Activated CD8-positive, alpha-beta memory T cell treated with anti-CD3 and anti-CD28 coated beads, Interleukin-2, amount 50 U/mL, for 1 hour (primary cell): ENCODE measurements around the gene SLC35D3.
"Not testable (repeated sequence)": the region's sequence is repeated elsewhere in the genome, so short reads cannot be mapped to it uniquely, and the experiment has no call there.

Experiments
- DNase-seq: peaks from one replicate; pipeline ENCODE4 v3.0.0-alpha.2; 2020; ENCODE audit errors: extremely low read depth

Gene SLC35D3

DNA sequence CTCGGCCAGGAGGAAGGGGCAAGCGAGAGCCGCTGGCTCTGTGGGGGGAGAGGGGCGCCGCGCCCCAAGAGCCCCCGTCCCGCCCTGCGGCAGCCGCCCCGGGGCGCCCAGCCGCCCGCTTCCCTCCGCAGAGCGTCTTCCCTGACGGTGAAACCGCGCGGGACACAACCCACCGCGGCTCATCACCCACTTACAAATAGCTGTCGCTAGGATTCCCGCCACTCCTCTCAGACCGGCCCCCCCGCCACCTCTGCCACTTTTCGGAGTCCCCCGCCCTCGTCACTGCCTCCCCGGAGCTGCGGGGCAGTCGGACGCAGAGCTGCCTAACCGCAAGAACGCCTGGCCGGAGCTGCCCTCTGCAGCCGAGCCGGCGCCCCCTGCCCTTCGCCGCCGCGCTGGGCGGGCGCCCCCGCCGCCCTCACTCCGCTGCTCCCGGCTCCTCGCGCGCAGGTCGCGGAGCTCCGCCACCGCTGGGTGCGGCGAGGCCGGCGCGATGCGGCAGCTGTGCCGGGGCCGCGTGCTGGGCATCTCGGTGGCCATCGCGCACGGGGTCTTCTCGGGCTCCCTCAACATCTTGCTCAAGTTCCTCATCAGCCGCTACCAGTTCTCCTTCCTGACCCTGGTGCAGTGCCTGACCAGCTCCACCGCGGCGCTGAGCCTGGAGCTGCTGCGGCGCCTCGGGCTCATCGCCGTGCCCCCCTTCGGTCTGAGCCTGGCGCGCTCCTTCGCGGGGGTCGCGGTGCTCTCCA, at the start of gene SLC35D3:
Gene SLC35D3, plus strand, starts transcription at position 366 of the 749 bp plus-strand sequence. Its CDS starts 128 bp downstream, at position 494.
- DNase-seq, result no peak

DNA sequence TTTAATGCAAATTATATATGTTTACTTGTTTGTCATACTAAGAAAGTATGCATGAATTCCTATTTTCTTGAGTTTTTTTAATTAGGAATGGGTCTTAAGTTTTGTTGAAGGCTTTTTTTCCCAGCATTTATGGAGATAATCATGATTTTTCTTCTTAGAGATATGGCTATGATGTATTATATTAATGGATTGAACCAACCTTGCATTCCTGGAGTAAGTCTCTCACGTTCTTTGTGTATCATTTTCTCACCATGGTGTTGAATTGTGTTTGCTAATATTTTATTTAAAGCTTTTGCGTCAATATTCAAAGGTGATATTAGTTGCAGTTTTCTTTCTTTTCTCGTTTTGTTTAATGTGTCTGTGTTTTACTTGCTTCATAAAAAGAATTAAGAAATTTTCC, 48.4 kb upstream of the SLC35D3 start:
- no peak for DNase-seq

- not testable (repeated sequence) for DNase-seq
Observed at GRCh38 chr6:136876469-136876868, 45.6 kb upstream of the SLC35D3 start.

DNA sequence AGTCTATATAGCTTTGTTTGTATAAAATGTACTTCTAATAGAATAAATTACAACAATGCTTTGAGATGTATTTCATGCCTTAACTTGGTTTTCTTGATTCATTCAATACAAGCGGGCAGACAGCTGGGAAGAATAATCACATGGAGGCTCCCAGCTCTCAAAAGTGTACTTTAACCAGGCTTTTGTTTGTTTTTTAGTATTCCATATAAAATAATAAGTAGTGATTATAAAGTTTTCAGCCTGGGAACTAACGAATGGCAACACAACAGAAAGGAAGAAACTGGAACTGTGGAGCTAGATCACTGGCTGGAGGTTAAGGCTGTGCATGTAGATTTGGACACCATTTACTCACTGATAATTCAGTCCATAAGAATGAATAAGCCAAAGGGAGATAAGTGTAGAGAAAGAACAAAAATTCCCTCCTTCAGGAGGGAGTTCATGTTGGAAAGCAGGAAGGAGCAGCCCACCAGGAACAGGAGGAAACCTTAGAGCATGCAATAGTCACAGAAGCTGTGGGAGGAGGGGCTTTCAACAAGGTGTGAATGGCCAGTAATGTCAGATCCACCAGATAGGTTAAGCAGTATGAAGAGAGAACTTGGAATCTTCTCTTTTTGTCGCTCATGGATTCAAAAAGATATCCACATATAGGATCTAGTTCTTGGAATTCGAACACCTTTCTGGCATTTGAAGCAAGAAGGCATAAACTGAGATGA, 41.2 kb upstream of the SLC35D3 start:
- DNase-seq, result no peak

GRCh38 chr6:136886091-136886490, 36.0 kb upstream of the SLC35D3 start:
- no peak for DNase-seq

DNA sequence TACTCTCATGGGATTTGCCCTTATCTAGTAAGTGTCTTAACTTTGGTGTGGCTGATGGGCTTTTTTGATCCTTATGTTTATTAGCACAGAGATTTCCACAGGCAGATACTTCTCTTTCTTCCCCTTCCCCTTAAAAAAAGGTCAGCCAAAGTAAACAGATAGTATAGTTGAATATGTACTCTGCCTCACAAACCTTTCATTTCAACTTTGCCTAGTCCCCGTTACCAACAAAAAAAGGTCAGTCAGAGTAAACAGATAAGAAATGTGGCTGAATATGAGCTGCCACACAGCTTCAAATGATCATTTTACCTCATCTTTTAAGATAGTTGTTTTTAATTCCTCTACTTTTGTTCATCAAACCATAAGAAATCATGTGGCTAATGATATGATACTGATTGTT, 34.1 kb upstream of the SLC35D3 start:
- no peak for DNase-seq

- DNase-seq, result no peak
Observed at GRCh38 chr6:136889271-136890193, 32.6 kb upstream of the SLC35D3 start.

- no peak for DNase-seq
Observed at GRCh38 chr6:136890194-136890839, 31.8 kb upstream of the SLC35D3 start.

DNA sequence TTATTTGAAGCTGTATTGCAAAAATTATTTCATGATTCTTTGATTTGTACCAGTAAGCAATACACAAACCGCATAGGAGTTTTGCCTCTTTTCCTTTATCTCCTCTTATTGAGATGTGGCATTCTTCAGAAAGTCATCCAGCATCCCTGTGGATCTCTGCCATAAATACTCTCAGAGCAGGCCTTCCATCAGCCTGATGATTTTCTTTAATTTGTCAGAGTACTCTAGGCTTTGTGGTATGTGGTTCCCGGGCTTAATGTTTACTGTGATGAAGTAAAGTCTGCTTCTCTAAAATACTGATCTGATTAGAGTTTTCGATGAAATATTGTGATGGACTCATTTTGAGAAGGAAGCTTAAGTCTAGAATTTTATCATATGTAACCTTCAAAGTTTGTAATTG, 31.1 kb upstream of the SLC35D3 start:
- DNase-seq, result no peak

DNA sequence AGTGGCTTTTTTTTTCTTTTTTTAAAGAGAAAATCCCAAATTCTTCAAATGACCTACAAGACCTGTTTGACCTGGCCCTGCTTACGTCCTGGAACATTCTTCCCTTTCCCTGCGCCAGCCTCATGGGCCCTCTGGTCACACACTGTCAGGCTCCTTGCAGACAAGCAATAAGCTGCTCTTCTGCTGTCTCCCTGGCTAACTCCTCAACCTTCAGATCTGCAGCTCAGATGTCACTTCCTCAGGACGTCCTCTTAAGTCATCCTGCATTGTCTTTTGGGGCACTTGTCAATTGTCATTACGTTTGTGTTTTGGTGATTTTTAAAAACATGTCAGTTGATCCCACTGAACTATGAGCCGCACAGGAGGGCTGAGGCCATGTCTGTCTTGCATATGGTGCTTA, 28.9 kb upstream of the SLC35D3 start:
- no peak for DNase-seq

DNA sequence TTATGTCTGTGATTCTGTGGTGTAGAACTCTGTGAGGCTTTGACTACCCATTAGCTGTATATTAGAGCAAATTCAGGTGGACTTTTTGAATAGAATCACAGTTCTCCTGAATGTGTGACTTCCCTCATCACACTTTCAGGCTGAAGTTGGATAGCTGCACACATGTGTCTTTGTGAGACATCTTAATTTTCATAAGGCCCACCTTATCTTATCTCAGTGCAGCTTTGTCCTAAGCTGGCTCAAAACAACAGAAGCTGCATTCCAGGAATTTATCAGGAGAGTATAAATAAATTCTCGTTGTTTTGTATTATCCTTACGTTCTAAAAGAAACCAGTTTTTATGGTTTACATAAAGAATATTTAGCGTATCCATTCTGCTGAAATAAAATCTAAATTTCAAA, 26.2 kb upstream of the SLC35D3 start:
- DNase-seq, result no peak

- no peak for DNase-seq
Observed at GRCh38 chr6:136897071-136897470, 25.0 kb upstream of the SLC35D3 start.

- DNase-seq, result no peak
Observed at GRCh38 chr6:136901212-136901784, 20.8 kb upstream of the SLC35D3 start.

- DNase-seq, result not testable (repeated sequence)
Observed at GRCh38 chr6:136904477-136904876, 17.6 kb upstream of the SLC35D3 start.

GRCh38 chr6:136914947-136915346, 7.2 kb upstream of the SLC35D3 start:
- no peak for DNase-seq

- DNase-seq, result no peak
Observed at GRCh38 chr6:136918706-136919105, 3.4 kb upstream of the SLC35D3 start.

DNA sequence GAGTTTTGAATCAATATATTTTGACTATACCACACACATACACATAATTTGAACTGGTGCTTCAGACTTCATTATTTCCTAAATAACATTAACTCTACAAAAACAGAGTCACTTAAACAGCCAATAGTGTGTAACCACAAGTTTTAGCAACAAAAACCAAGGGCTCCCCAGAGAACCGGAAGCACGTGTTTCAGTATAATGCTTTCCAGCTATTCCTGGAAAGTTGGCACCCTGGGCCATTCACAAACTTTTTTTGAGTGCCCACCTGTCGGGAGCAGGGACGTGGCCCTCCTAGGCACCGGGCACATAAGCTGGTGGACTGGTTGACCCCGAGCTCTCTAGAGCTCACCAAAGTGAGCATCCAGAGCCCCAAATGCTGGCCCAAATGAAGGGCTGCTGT, 1.9 kb upstream of the SLC35D3 start:
- DNase-seq, result no peak

DNA sequence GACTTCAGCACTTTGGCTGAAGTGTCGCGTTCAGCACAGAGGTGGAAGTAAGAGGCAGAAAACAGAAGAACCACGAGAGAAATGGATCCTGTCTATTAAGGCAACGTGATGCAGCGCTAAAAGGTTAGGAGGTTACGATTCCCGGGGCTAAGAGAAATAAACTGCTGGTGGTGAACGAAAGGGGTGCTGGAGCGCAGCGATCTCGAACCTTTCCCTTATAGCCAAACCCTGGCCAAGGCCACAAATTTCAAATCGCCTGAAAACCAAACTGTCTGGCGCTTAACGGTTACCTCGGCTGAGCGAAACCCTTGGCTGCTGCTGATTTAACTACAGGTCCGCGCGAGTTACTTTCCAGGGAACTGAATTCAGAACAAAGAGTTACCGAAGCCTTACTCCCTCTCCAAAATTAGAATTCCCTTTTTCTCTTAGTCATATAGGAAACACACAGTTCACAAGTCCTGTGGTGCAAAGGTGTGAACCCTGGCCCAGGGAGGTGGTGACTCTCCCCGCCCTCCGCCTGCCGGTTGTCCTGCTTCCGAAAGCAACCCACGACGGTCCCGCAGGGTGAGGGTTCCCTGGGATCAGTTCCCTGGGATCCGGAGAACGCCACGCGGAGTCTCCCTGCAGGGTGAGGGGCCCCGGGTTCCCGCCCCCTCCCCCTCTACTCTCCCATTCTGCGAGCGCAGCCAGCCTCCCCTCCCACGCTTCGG, 1.3 kb upstream of the SLC35D3 start:
- no peak for DNase-seq

DNA sequence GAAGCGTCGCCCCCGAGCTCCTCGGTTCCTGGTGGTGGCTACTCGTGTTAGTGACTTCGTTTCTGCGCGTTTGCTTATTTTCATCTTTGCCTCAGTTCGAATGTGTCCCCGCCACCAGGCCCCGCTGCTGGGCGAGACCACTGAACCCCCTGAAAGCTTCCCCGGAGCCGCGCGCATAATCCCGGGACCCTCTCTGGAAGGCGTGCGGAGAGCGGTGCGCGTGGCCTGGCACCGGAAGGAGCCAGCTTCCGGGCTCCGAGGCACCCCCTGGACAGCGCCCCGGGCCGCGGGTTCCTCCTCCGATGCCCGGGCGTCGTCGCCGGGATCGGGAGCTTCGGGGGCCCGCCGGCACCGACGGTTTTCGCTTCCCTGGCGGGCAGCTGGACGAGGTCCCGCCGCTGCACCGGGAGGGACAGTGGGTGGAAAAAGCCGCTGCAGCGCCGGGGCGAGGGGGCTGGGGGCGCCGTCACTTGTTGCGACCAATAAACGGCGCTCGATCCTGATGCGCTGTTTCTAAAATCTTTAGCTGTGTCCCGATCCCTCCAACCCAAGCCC, 643 bp upstream of the SLC35D3 start:
- DNase-seq, result no peak

DNA sequence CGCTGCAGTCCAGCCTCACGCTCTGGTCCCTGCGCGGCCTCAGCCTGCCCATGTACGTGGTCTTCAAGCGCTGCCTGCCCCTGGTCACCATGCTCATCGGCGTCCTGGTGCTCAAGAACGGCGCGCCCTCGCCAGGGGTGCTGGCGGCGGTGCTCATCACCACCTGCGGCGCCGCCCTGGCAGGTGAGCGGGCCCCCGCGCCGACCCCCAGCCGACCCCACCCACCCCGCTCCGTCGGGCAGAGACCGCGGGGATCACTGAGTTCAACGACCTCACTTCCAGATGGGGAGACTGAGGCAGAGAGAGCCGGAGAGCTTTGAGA, 545 bp downstream of the SLC35D3 start:
- DNase-seq, result no peak
